B cell (primary cell): Measurements from ENCODE around the gene PEPD. TPM values are rescaled to one million over a fixed set of nuclear protein-coding genes. Genes with fewer than 3 reads are reported as not detected.

Source experiments
- ATAC-seq: fragments of 200-7000 bp; cut with Tn5 transposase; one replicate; pipeline ENCODE4 v1.10.0; 2021; ENCODE audit warnings: low read depth, mild to moderate bottlenecking, moderate number of reproducible peaks, moderate library complexity
- CTCF ChIA-PET: fragments of 350-600 bp; sonication (Branson Sonifier 250); formaldehyde crosslinking; loops from one replicate; lab custom pipeline; 2021; ENCODE audit warnings: antibody characterized with exemption, inconsistent platforms; lab: Charles Lee
- POLR2A ChIA-PET: fragments of 350-600 bp; sonication (Branson Sonifier 250); formaldehyde crosslinking; loops from one replicate; lab custom pipeline; 2021; ENCODE audit warnings: antibody characterized with exemption; lab: Charles Lee
- DNase-seq: peaks from one replicate; pipeline ENCODE4 v3.0.0; 2013
- H2AFZ ChIP-seq: 2 replicates; pipeline ENCODE4 v1.6.1; 2012; ENCODE audit warnings: mild to moderate bottlenecking, low read depth, low read length; ENCODE audit not compliant: insufficient read depth, poor library complexity, severe bottlenecking
- H3K27ac ChIP-seq, 2 donors: 1 replicate in 1 of 2; 2 replicates in 1 of 2; pipeline ENCODE4 v1.5.1; 2012 to 2013; ENCODE audit warnings: low read length in 2 of 2, mild to moderate bottlenecking in 2 of 2, moderate library complexity in 1 of 2
- H3K27me3 ChIP-seq, 4 experiments: fragments of 200-600 bp in 1 of 4; sonication (generic) in 1 of 4; replicated peaks in 1 of 4; 1 replicate in 2 of 4; 2 replicates in 2 of 4; pipeline versions ENCODE4 v1.6.1 to v1.7.0; 2013 to 2016; ENCODE audit warnings: low read length in 3 of 4, mild to moderate bottlenecking in 2 of 4, mixed read lengths in 1 of 4, moderate library complexity in 1 of 4; ENCODE audit not compliant: insufficient read depth in 4 of 4, control insufficient read depth in 3 of 4; ENCODE audit errors: control extremely low read depth in 1 of 4
- H3K36me3 ChIP-seq, 2 experiments: replicated peaks in 1 of 2; 1 replicate in 1 of 2; 2 replicates in 1 of 2; pipeline versions ENCODE4 v1.6.1 to v1.7.1; 2013; ENCODE audit warnings: low read length in 1 of 2; ENCODE audit not compliant: insufficient read depth in 2 of 2, control insufficient read depth in 1 of 2; ENCODE audit errors: control extremely low read depth in 1 of 2, extremely low read depth in 1 of 2
- H3K4me1 ChIP-seq, 2 donors: fragments of 200-600 bp in 1 of 2; sonication (generic) in 1 of 2; 1 replicate in 1 of 2; 2 replicates in 1 of 2; pipeline versions ENCODE4 v1.5.1 to v1.6.1; 2013 to 2017; ENCODE audit warnings: low read length in 2 of 2; ENCODE audit not compliant: control insufficient read depth in 2 of 2, insufficient read depth in 2 of 2
- H3K4me2 ChIP-seq: replicated peaks from 2 replicates; pipeline ENCODE3; 2012; ENCODE audit warnings: mild to moderate bottlenecking, low read depth, low read length; ENCODE audit not compliant: poor library complexity, severe bottlenecking
- H3K4me3 ChIP-seq, 5 experiments: fragments of 200-600 bp in 1 of 5; sonication (generic) in 1 of 5; 1 replicate in 3 of 5; 2 replicates in 2 of 5; pipeline versions ENCODE4 v1.5.1 to v1.7.0; 2011 to 2016; ENCODE audit warnings: low read length in 4 of 5, mild to moderate bottlenecking in 4 of 5, low read depth in 2 of 5, control low read depth in 1 of 5, moderate library complexity in 1 of 5; ENCODE audit not compliant: insufficient read depth in 1 of 5; ENCODE audit errors: control extremely low read depth in 1 of 5, extremely low read depth in 1 of 5
- H3K79me2 ChIP-seq: fragments of 200-600 bp; sonication (generic); one replicate; pipeline ENCODE4 v1.6.0; 2016; ENCODE audit warnings: low read length; ENCODE audit not compliant: control insufficient read depth, insufficient read depth
- H3K9ac ChIP-seq: fragments of 200-600 bp; sonication (generic); 2 replicates; pipeline ENCODE4 v1.6.1; 2017; ENCODE audit warnings: mild to moderate bottlenecking, low read length, moderate library complexity
- H3K9me3 ChIP-seq, 3 donors: one replicate each; pipeline versions ENCODE4 v1.6.1 to v1.7.1; 2013; ENCODE audit warnings: low read length in 2 of 3; ENCODE audit not compliant: control insufficient read depth in 2 of 3, insufficient read depth in 1 of 3; ENCODE audit errors: control extremely low read depth in 1 of 3
- H4K20me1 ChIP-seq: 2 replicates; pipeline ENCODE4 v1.6.0; 2012; ENCODE audit warnings: mild to moderate bottlenecking, low read length; ENCODE audit not compliant: insufficient read depth, control insufficient read depth, poor library complexity, severe bottlenecking
- H3K27ac Mint-ChIP-seq: one replicate; pipeline ENCODE4 v1.8.0; 2021; ENCODE audit warnings: mixed read lengths
- H3K27me3 Mint-ChIP-seq: one replicate; pipeline ENCODE4 v1.8.0; 2021; ENCODE audit warnings: mixed read lengths
- H3K4me1 Mint-ChIP-seq: one replicate; pipeline ENCODE4 v1.8.0; 2021; ENCODE audit warnings: mixed read lengths
- H3K4me3 Mint-ChIP-seq: one replicate; pipeline ENCODE4 v1.8.0; 2021; ENCODE audit warnings: mixed read lengths
- H3K9me3 Mint-ChIP-seq: one replicate; pipeline ENCODE4 v1.8.0; 2022; ENCODE audit warnings: mixed read lengths; ENCODE audit not compliant: insufficient read depth
- CTCF ChIP-seq: fragments of 200-600 bp; IDR thresholded peaks from one replicate; pipeline ENCODE4 v1.8.0; 2022; ENCODE audit warnings: antibody characterized with exemption, mild to moderate bottlenecking
- EZH2 ChIP-seq: IDR thresholded peaks from 2 replicates; pipeline ENCODE4 v1.6.1; 2012; ENCODE audit warnings: borderline replicate concordance, low read depth, mild to moderate bottlenecking, moderate library complexity, low read length; ENCODE audit not compliant: insufficient read depth, poor library complexity, severe bottlenecking
- WGBS: methylation state at CpG from one replicate; pipeline ENCODE4 v1.1.5; 2013; ENCODE audit warnings: missing lambda C conversion rate; ENCODE audit not compliant: insufficient coverage; 5-methylcytosine and 5-hydroxymethylcytosine counted together
- intact Hi-C: fragments of 100-400 bp; cut with micrococcal nuclease; formaldehyde crosslinking; loops from one replicate; pipeline ENCODE4 v1.10.0; 2022
- polyA plus RNA-seq: library from polyadenylated mRNA; depleted of rRNA; stranded (reverse); fragments of >200 nt; gene quantifications from 2 replicates; pipeline ENCODE4 v1.2.3, GENCODE V29; 2012
- total RNA-seq, 2 donors: library from RNA; stranded (reverse); fragments of 120-200 nt in 1 of 2; gene quantifications; 1 replicate in 1 of 2; 2 replicates in 1 of 2; pipeline versions ENCODE4 v1.2.3 to v1.2.4, GENCODE V29; 2013 to 2022

Gene PEPD
- total and polyA plus RNA-seq, 2 donors (not counting 1 experiment from before 2014, with no cell fraction given): 36.4 to 42.7 TPM

GRCh38 chr19:33561261-33561660 lies 39.7 kb upstream of the PEPD start:
- no peaks in the 10 kb centered on the region for H3K27me3 ChIP-seq
- Mint-ChIP-seq H3K9me3 (no peaks in the 10 kb centered on the region), H3K27me3 (peaks cover 9% of the 10 kb centered on the region), H3K4me3 (no peak overlapping the region), H3K27ac (no peak overlapping the region), H3K4me1 (no peaks in the 10 kb centered on the region)
- no peak overlapping the region for H3K9ac ChIP-seq
- H3K9me3 ChIP-seq: no peaks in the 10 kb centered on the region
- WGBS: 81% methylated on average over 3 of the region's 6 CpGs
- no peak for TF ChIP-seq EZH2
- TF ChIP-seq CTCF: no peak
- no peak overlapping the region for H3K4me3 ChIP-seq
- H3K79me2 ChIP-seq: no peaks in the 10 kb centered on the region
- CTCF ChIA-PET: no interaction called here
- H3K27ac ChIP-seq: no peak overlapping the region
- ATAC-seq (no peak), DNase-seq (no peak)
- intact Hi-C loops: no loop called here
- no peak overlapping the region for H3K4me2 ChIP-seq
- POLR2A ChIA-PET: no interaction called here
- no peaks in the 10 kb centered on the region for H4K20me1 ChIP-seq
- H3K36me3 ChIP-seq: no peaks in the 10 kb centered on the region
- no peak overlapping the region for H2AFZ ChIP-seq
- no peaks in the 10 kb centered on the region for H3K4me1 ChIP-seq

GRCh38 chr19:33559996-33560395 lies 38.4 kb upstream of the PEPD start:
- CTCF ChIA-PET: no interaction called here
- no peaks in the 10 kb centered on the region for H3K4me1 Mint-ChIP-seq
- no peak overlapping the region for H3K9ac ChIP-seq
- no peaks in the 10 kb centered on the region for H3K9me3 Mint-ChIP-seq
- ATAC-seq: no peak
- WGBS: 96% methylated on average over 6 of the region's 8 CpGs
- H2AFZ ChIP-seq: no peak overlapping the region
- POLR2A ChIA-PET: no interaction called here
- no peaks in the 10 kb centered on the region for H3K4me1 ChIP-seq
- intact Hi-C loops: no loop called here
- DNase-seq: no peak
- H4K20me1 ChIP-seq: no peaks in the 10 kb centered on the region
- TF ChIP-seq EZH2: no peak
- TF ChIP-seq CTCF: no peak
- H3K9me3 ChIP-seq: no peaks in the 10 kb centered on the region
- no peaks in the 10 kb centered on the region for H3K27me3 ChIP-seq
- no peak overlapping the region for H3K4me3 Mint-ChIP-seq
- H3K79me2 ChIP-seq: no peaks in the 10 kb centered on the region
- no peak overlapping the region for H3K27ac Mint-ChIP-seq
- no peak overlapping the region for H3K27ac ChIP-seq
- no peak overlapping the region for H3K4me2 ChIP-seq
- H3K4me3 ChIP-seq: no peak overlapping the region
- no peaks in the 10 kb centered on the region for H3K36me3 ChIP-seq
- H3K27me3 Mint-ChIP-seq: peaks cover 4% of the 10 kb centered on the region
